ENCODE measurements around the gene EIF3A.

The EIF3A gene

GRCh38 chr10:118998183-118998582, 82.4 kb downstream of the EIF3A start:
- no peaks in the 10 kb centered on the region for H3F3A ChIP-seq (ENCODE audit: insufficient read depth)
- H4K20me1 ChIP-seq (ENCODE audit: low read depth, low read length): no peaks in the 10 kb centered on the region
- H3K9me2 ChIP-seq (replicated peaks; ENCODE audit: insufficient read depth, low read length): no peaks in the 10 kb centered on the region
- no peaks in the 10 kb centered on the region for H3K36me3 ChIP-seq (ENCODE audit: low read length)
- no peaks in the 10 kb centered on the region for H3K9me3 ChIP-seq (ENCODE audit: insufficient read depth, low read length)
- no peaks in the 10 kb centered on the region for H3K79me2 ChIP-seq (ENCODE audit: insufficient read depth, low read length)
- no peaks in the 10 kb centered on the region for H3K27me3 ChIP-seq (ENCODE audit: low read length)
- TF ChIP-seq, protein P1, sequence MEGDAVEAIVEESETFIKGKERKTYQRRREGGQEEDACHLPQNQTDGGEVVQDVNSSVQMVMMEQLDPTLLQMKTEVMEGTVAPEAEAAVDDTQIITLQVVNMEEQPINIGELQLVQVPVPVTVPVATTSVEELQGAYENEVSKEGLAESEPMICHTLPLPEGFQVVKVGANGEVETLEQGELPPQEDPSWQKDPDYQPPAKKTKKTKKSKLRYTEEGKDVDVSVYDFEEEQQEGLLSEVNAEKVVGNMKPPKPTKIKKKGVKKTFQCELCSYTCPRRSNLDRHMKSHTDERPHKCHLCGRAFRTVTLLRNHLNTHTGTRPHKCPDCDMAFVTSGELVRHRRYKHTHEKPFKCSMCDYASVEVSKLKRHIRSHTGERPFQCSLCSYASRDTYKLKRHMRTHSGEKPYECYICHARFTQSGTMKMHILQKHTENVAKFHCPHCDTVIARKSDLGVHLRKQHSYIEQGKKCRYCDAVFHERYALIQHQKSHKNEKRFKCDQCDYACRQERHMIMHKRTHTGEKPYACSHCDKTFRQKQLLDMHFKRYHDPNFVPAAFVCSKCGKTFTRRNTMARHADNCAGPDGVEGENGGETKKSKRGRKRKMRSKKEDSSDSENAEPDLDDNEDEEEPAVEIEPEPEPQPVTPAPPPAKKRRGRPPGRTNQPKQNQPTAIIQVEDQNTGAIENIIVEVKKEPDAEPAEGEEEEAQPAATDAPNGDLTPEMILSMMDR (IDR thresholded peaks at IDR 0.05; ENCODE audit: insufficient read depth, low read length, poor library complexity, severe bottlenecking): no peak
- TF ChIP-seq EZH2phosphoT487 (conservative IDR thresholded peaks at IDR 0.05; ENCODE audit: low read length): no peak
- no peak overlapping the region for H3K4me2 ChIP-seq (ENCODE audit: low read depth, low read length, poor library complexity, severe bottlenecking)
- no peak overlapping the region for H3K4me3 ChIP-seq (ENCODE audit: insufficient read depth, low read length, poor library complexity, severe bottlenecking)
- H3K27ac ChIP-seq (ENCODE audit: low read depth, low read length): no peak overlapping the region
- no peak overlapping the region for H2AFZ ChIP-seq (ENCODE audit: low read depth, low read length, severe bottlenecking)
- no peak overlapping the region for H3K9ac ChIP-seq (ENCODE audit: low read length)

- no peak overlapping the region for H3K4me2 ChIP-seq (ENCODE audit: low read depth, low read length, poor library complexity, severe bottlenecking)
- no peak for TF ChIP-seq EZH2phosphoT487 (conservative IDR thresholded peaks at IDR 0.05; ENCODE audit: low read length)
- TF ChIP-seq, protein P1 (IDR thresholded peaks at IDR 0.05; ENCODE audit: insufficient read depth, low read length, poor library complexity, severe bottlenecking): no peak
- H3K9ac ChIP-seq (ENCODE audit: low read length): no peak overlapping the region
- no peak overlapping the region for H3K27ac ChIP-seq (ENCODE audit: low read depth, low read length)
- H3K9me3 ChIP-seq (ENCODE audit: insufficient read depth, low read length): no peaks in the 10 kb centered on the region
- no peaks in the 10 kb centered on the region for H4K20me1 ChIP-seq (ENCODE audit: low read depth, low read length)
- no peaks in the 10 kb centered on the region for H3K79me2 ChIP-seq (ENCODE audit: insufficient read depth, low read length)
- H3K27me3 ChIP-seq (ENCODE audit: low read length): no peaks in the 10 kb centered on the region
- no peaks in the 10 kb centered on the region for H3K9me2 ChIP-seq (replicated peaks; ENCODE audit: insufficient read depth, low read length)
- H3K4me3 ChIP-seq (ENCODE audit: insufficient read depth, low read length, poor library complexity, severe bottlenecking): no peak overlapping the region
- no peaks in the 10 kb centered on the region for H3K36me3 ChIP-seq (ENCODE audit: low read length)
- no peaks in the 10 kb centered on the region for H3F3A ChIP-seq (ENCODE audit: insufficient read depth)
- no peak overlapping the region for H2AFZ ChIP-seq (ENCODE audit: low read depth, low read length, severe bottlenecking)
These were observed 83.2 kb downstream of the EIF3A start for GRCh38 chr10:118997379-118997778.

GRCh38 chr10:118995739-118996138, 84.9 kb downstream of the EIF3A start:
- Histone ChIP-seq H2AFZ (ENCODE audit: low read depth, low read length, severe bottlenecking) (no peak overlapping the region), H3K79me2 (ENCODE audit: insufficient read depth, low read length) (no peaks in the 10 kb centered on the region), H3F3A (ENCODE audit: insufficient read depth) (no peaks in the 10 kb centered on the region), H3K9me3 (ENCODE audit: insufficient read depth, low read length) (no peaks in the 10 kb centered on the region), H4K20me1 (ENCODE audit: low read depth, low read length) (no peaks in the 10 kb centered on the region), H3K36me3 (ENCODE audit: low read length) (no peaks in the 10 kb centered on the region), H3K4me2 (ENCODE audit: low read depth, low read length, poor library complexity, severe bottlenecking) (no peak overlapping the region), H3K27me3 (ENCODE audit: low read length) (no peaks in the 10 kb centered on the region), H3K4me3 (ENCODE audit: insufficient read depth, low read length, poor library complexity, severe bottlenecking) (no peak overlapping the region), H3K9ac (ENCODE audit: low read length) (no peak overlapping the region), H3K27ac (ENCODE audit: low read depth, low read length) (no peak overlapping the region), H3K9me2 (replicated peaks; ENCODE audit: insufficient read depth, low read length) (no peaks in the 10 kb centered on the region)
- TF ChIP-seq, protein P1 (IDR thresholded peaks at IDR 0.05; ENCODE audit: insufficient read depth, low read length, poor library complexity, severe bottlenecking): no peak
- TF ChIP-seq EZH2phosphoT487 (conservative IDR thresholded peaks at IDR 0.05; ENCODE audit: low read length): no peak
